Activated CD8-positive, alpha-beta memory T cell treated with anti-CD3 and anti-CD28 coated beads for 4 hours (primary cell): ENCODE data around the gene TOR3A.

ENCODE experiments used
- DNase-seq, 2 donors: peaks; one replicate each; pipeline ENCODE4 v3.0.0-alpha.2; 2020; ENCODE audit warnings: low read depth in 2 of 2

Gene TOR3A

DNA sequence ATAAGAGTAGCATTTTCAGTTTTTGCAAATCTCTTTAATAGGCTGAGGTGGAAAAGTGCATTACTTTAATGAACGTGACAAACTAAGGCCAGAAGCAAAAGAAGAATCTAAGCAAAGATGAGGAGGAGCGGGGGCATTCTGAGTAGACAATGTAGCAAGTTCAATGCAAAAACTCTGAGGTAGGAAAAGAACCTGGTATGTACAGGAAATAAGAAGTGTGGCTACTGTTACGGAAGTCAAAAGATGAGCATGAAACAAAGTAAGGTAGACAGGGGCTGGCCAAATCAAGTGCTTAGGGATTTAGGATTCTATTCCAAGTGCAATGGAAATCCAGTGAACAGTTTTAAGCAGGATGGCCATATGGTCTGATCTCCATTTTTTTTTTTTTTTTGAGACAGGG, 63.7 kb downstream of the TOR3A start:
- no peak for DNase-seq
